Camera-type eye (tissue), 1 donor: Measurements from ENCODE around the gene SEC61A2. TPM values are rescaled to one million over a fixed set of nuclear protein-coding genes. Genes with fewer than 3 reads are reported as not detected.

ENCODE experiments used
- total RNA-seq: library from RNA; depleted of rRNA; stranded (reverse); fragments of >200 nt; gene quantifications from one replicate; pipeline ENCODE4 v1.2.3, GENCODE V29; 2014

SEC61A2 gene
- 35.6 TPM for total RNA-seq

DNA sequence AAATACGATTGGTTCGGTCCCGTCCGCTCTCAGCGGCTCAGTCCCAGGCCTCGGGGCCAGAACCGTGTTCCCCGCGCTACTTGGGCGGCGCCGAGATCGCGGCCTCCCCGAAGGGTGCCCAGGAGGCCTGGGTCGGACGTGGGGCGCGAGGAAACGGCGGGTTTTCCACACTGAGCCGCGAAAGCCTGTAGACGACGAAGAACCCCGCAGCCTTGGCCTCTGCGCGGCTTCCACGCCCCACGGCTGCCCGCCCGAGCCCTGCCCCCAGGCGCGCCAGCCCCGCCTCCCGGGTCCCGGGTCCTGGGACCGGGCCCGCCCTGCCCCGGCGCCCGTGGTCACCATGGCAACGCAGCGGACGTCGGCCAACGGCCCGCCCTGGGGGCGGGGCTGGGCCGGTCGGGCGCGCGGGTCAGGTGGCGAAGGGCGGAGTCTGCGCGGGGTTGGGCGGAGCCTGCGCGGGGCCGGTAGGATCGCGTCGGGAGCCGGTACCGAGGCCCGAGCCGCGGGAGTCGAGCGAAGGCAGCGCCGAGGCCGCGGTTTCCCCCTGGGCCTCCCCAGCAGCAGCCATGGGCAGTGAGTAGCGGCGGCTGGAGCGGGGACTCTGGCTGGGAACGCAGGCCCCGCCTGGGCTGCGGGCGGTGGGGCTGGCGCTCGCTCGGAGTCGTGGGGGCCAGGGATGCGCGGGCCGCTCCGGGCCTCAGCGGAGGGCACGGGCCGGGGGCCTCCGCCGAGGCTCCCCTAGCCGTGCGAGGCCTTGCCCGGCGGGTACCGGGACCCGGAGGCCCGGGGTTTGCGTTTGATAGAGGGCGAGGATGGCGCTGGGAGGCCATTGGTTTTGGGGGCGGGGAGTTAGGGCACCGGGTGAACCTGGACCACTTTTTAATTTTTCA is at the start of gene SEC61A2:
Gene SEC61A2, plus strand, starts transcription at position 456 of the 890 bp plus-strand sequence. Its CDS starts 111 bp downstream, at position 567.

DNA sequence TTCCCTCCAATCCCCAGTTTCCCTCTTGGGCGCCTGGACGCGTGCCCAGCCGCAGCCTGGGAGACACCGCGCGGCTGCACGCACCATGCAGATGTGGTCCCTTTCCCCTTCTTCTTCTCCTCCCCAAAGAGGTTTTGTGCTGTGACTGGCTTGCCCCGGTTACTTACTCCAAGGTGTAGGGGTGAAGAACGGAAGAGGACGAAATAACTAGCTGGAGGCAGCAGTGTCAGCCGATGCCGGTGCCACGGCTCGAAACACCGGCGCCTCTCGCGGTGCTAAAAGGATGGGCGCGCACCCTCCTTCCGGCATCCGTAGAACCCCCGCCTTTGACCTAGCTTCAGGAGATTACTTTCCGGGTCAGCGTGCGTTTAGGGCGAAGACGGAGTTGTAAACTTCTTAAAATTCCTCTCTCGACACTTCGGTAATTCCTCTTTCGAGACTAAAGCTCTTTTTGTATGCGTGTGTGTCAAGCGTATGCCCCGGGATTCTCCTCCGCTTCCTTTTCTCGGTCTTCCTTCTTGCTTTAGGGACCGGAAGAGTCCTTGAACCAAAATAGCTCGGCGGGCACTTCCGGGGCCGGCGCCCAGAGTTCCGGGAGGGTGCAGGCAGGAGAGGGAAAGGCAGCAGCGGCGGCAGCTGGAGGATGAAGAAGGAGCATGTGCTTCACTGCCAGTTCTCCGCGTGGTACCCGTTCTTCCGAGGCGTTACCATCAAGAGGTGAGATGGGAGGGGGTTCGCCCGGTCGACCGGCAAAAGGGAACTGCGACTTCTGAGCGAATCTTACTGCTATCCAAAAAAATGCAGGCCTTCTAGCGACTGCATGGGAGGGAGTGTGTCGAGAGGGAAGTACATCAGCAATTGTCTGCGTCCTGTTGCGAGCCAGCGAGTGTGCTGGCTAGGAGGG is 66.4 kb downstream of the SEC61A2 start, which contains the start of the genes CDC123 and NUDT5:
Gene CDC123, plus strand, starts transcription at position 586 of the 904 bp plus-strand sequence. Its CDS starts 58 bp downstream, at position 644.
Gene NUDT5, minus strand, starts transcription at position 289 of the 904 bp plus-strand sequence. CDS start 9,600 bp downstream, outside the sequence.

Other genes starting within 250 kb of the SEC61A2 start
- gene UPF2, start 86.9 kb upstream of the SEC61A2 start, total RNA-seq = 44.3 TPM
- 41.7 TPM for gene DHTKD1, start 60.7 kb upstream of the SEC61A2 start, total RNA-seq
- gene NUDT5, start 66.2 kb downstream of the SEC61A2 start, total RNA-seq = 42.3 TPM
- 55.3 TPM for gene CDC123, start 66.5 kb downstream of the SEC61A2 start, total RNA-seq
- 22.9 TPM for gene CAMK1D, start 219.9 kb downstream of the SEC61A2 start, total RNA-seq